Right ventricle myocardium superior (tissue), 1 donor: ENCODE results near the gene CCDC3. TPM values are rescaled to one million over a fixed set of nuclear protein-coding genes. Genes with fewer than 3 reads are reported as not detected.
"Not testable (repeated sequence)": the region's sequence is repeated elsewhere in the genome, so short reads cannot be mapped to it uniquely, and the experiment has no call there.

ENCODE experiments used
- ATAC-seq: fragments of 200-7000 bp; cut with Tn5 transposase; one replicate; pipeline ENCODE4 v1.9.1; 2020; ENCODE audit warnings: mild to moderate bottlenecking; ENCODE audit not compliant: poor library complexity
- DNase-seq: peaks from one replicate; pipeline ENCODE4 v3.0.0-alpha.2; 2020
- intact Hi-C: fragments of 100-400 bp; cut with DNase I; formaldehyde crosslinking; loops from one replicate; pipeline ENCODE4 v1.11.2; 2022
- total RNA-seq: library from RNA; stranded (reverse); fragmentation: NEBNext Ultra II Directional; extraction: Animal tissue kit (Norgen Biotek cat#: 25700); gene quantifications from one replicate; pipeline ENCODE4 v1.2.1, GENCODE V29; 2021
- donor health status: DM: no; HTN: yes; CAD: no; lungs with severe emphysema.

CCDC3 gene
- total RNA-seq, 1 donor from 2014 or later = 3.7 TPM

- DNase-seq = no peak
- no peak for ATAC-seq
- intact Hi-C loops = no loop called here
Measured at GRCh38 chr10:13003759-13004158, 2.2 kb upstream of the CCDC3 start.

- intact Hi-C loops = no loop called here
- DNase-seq = no peak
- no peak for ATAC-seq
Measured at GRCh38 chr10:13003004-13003403, 1.5 kb upstream of the CCDC3 start.

GRCh38 chr10:13001887-13002212, 337 bp upstream of the CCDC3 start:
- intact Hi-C loops = no loop called here
- DNase-seq = no peak

GRCh38 chr10:13000431-13000830, 1.1 kb downstream of the CCDC3 start:
- no peak for DNase-seq
- intact Hi-C loops = no loop called here
- ATAC-seq = no peak

More at GRCh38 chr10:13001887-13002212, 337 bp upstream of the CCDC3 start:
- no peak for ATAC-seq

DNA sequence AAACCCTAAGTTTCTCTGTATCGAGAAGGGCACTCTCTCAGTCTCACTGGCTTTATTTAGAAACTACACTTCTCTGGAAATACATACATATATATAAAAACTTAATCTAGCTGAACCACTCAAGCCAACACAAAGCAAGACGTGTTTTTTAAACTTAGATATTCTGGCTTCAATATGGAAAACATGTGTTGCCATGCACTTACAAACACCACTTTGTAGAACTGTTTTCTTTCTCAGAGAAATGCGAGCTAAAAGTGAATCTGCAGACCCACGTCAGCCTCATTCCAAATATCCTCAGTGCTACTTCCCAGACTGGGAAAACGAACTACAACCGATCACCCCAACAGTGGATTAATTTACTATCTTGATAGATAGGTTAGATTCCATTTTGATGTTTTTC, 1.7 kb downstream of the CCDC3 start:
- no peak for ATAC-seq
- no peak for DNase-seq

GRCh38 chr10:12995425-12995861, 6.1 kb downstream of the CCDC3 start:
- DNase-seq = no peak
- ATAC-seq = no peak
- intact Hi-C loops = no loop called here

More for the DNA sequence above, 1.7 kb downstream of the CCDC3 start:
- intact Hi-C loops = no loop called here

DNA sequence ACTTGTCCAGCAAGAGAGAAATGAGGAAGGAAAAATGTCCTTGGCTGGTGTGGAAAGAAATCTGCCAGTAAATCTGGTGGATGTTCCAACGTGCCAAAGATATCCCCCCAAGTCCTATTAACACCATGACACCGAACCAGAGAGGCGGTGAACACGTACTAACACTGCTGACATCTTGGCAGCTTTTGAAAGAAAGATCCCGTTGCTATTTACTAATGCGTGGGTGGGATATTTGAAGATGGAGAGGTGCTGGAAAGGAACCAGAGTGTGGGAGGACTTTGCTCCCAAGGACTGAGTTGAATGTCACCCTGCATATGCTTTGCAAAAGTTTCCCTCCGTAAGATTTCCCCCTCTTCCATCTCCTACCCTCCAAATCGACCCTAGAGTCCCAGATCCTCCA, 7.9 kb downstream of the CCDC3 start:
- intact Hi-C loops = no loop called here
- ATAC-seq (no peak), DNase-seq (no peak)

DNA sequence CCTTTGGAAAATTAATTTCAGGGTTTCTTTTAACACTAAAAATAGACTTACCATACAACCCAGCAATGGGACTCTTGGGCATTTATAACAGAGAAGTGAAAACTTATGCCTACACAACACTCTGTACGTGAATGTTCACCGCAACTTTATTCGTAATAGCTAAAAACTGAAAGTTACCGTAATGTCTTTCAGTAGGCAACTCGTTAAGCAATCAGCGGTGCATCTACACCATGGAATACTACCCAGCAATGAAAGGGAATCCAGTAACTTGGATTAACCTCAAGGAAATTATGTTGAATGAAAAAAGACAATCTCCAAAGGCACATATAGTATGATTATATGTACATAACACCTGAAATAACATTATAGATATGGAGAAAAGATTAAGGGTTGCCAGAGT, 16.2 kb downstream of the CCDC3 start:
- ATAC-seq = no peak
- intact Hi-C loops = no loop called here
- DNase-seq = no peak

DNA sequence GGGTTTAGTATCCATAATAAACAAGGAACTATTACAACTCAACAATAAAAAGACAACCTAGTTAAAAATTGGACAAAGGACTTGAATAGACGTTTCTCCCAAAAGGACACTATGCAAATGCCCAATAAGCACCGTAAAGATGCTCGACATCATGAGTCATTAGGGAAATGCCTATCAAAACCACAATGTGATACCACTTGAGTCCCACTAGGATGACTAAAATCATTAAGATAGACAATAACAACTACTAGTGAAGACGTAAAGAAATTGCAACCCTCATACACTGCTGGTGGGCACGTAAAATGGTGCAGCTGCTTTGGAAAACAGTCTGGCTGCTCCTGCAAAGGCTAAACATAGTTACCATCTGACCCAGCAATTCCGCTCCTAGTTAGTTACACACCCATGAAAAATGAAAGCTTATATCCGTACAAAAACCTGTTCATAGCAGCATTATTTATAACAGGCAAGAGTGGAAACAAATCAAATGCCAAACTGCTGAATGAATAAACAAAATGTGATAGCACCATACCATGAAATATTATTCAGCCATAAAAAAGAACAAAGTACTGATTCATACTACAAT, 17.3 kb downstream of the CCDC3 start:
- ATAC-seq (no peak), DNase-seq (no peak)
- intact Hi-C loops = no loop called here

- ATAC-seq, intact Hi-C loops, DNase-seq: not testable (repeated sequence)
Measured at GRCh38 chr10:12983568-12983967, 17.9 kb downstream of the CCDC3 start.

GRCh38 chr10:12981570-12981969, 19.9 kb downstream of the CCDC3 start:
- no peak for DNase-seq
- intact Hi-C loops = no loop called here
- no peak for ATAC-seq

DNA sequence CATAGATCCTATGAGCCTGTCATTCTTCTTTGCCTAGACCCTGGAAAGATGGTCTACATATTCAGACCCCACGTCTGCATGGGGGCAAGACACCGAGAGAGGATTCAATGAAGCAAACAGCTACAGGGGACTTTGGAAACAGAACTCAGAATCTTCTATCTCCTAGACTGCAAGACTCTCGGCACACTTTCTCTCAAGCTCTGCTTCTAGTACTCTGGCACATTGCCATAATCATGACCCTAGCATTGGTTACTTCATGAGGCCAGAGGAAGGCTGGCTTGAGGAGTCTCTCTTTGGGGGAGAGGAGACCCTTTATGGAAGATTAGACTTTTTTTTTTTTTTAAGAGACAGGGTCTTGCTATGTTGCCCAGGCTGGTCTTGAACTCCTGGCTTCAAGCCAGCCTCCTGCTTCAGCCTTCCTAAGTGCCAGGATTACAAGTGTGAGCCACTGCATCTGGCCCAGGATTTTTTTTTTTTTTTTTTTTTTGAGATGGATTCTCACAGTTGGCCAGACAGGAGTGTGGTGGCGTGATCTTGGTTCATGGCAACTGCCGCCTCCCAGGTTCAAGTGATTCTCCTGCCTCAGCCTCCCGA, 20.7 kb downstream of the CCDC3 start:
- DNase-seq = no peak
- intact Hi-C loops = no loop called here
- ATAC-seq = no peak

GRCh38 chr10:12980102-12980661, 21.3 kb downstream of the CCDC3 start:
- DNase-seq (no peak), ATAC-seq (no peak)
- intact Hi-C loops = no loop called here

DNA sequence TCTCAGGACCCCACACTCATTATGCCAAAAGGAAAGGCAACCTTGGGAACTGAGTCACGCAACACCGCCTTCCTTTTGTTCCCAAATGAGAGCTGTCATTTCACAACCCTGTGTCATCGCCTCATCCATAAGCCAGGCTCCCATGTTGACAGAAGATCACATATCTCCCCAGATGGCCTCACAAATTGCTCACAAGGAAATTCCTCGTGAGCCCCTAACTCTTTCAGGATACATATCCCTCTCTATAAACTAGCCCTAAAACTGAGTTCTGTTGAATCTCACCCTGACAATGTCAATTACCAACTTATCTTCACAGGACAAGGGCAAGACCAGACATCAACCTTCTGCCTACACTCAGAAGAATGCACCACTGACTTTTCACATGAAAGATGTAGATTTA, 22.6 kb downstream of the CCDC3 start:
- intact Hi-C loops = no loop called here
- ATAC-seq (no peak), DNase-seq (no peak)

- no peak for ATAC-seq
- intact Hi-C loops = no loop called here
Measured at GRCh38 chr10:12975906-12976305, 25.6 kb downstream of the CCDC3 start.

GRCh38 chr10:12975266-12975665, 26.2 kb downstream of the CCDC3 start:
- no peak for ATAC-seq
- DNase-seq = no peak
- intact Hi-C loops = no loop called here

More at GRCh38 chr10:12975906-12976305, 25.6 kb downstream of the CCDC3 start:
- no peak for DNase-seq

DNA sequence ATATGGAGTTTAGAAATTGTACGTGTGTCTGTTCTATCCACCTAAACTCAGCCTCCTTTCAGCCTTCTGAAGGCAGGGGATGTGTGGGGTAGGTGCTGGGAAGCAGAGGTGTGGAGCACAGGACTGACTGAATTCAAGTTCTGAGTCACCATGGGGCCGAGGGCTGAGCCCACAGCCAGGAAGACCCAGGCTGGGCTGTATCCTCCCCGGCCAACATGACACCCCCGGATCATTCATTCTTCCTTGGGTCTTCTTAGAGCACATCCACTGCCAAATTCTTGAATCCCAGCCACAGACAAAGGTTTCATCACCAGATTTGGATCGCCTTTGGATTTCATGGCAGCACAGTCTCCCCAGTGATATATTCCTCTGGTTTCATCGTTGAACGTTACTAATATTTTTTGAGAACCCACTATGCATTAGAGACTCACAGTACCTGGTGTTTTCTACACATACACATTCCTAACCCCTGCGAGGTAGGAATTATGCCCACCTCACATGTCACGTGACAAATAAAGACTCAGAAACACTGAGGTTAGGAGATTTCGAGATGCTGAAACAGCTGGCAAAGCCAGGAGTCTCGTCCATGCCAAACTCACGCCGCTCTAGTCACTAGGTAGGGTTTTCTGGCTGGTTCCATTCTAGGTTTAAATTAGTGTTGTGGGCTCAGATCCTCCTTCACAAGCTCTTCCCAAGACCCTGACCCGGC, 26.9 kb downstream of the CCDC3 start:
- DNase-seq (no peak), ATAC-seq (no peak)
- intact Hi-C loops = no loop called here

GRCh38 chr10:12974078-12974477, 27.4 kb downstream of the CCDC3 start:
- intact Hi-C loops = no loop called here
- no peak for DNase-seq
- ATAC-seq = no peak

GRCh38 chr10:12973149-12973718, 28.3 kb downstream of the CCDC3 start:
- intact Hi-C loops = no loop called here
- DNase-seq (no peak), ATAC-seq (no peak)

- intact Hi-C loops = no loop called here
- ATAC-seq (no peak), DNase-seq (no peak)
Measured at GRCh38 chr10:12972146-12972545, 29.4 kb downstream of the CCDC3 start.
